HG03439 (cell line): Measurements from ENCODE around the gene VSIG1.

Experiments
- ATAC-seq: cut with Tn5 transposase; IDR thresholded peaks from one replicate; pipeline ENCODE4 v1.9.1; 2021; ENCODE audit warnings: mild to moderate bottlenecking, moderate library complexity; ENCODE audit not compliant: unreplicated experiment

The VSIG1 gene

DNA sequence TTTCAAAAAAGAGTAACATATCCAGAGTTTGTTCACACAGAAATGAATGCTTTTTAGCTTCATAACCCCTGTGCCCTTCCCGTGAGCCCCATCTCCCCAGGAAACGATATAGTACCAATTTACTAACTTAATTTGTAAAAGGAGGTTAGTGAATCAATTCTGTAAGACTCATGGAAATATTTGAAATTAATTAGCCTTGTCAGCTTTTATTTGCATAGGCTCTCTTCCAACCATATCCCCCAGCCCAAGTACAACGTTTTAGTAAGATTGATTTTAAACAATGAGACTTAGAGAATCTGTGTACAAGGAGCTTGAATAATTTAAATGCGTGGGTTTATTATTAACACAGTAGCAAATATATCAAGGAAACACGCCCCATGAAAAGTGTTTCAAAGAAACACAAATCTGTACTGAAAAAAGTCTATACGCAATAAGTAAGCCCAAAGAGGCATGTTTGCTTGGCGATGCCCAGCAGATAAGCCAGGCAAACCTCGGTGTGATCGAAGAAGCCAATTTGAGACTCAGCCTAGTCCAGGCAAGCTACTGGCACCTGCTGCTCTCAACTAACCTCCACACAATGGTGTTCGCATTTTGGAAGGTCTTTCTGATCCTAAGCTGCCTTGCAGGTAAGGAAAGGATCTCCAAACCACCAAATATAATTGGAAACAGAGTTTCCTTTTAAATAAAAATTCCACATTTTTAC lies at the start of gene VSIG1:
Gene VSIG1, plus strand, starts transcription at position 512 of the 703 bp plus-strand sequence. Its CDS starts 66 bp downstream, at position 578.
- ATAC-seq: no peak

- no peak for ATAC-seq
Measured at GRCh38 chrX:107996124-107996523, 48.7 kb upstream of the VSIG1 start.

DNA sequence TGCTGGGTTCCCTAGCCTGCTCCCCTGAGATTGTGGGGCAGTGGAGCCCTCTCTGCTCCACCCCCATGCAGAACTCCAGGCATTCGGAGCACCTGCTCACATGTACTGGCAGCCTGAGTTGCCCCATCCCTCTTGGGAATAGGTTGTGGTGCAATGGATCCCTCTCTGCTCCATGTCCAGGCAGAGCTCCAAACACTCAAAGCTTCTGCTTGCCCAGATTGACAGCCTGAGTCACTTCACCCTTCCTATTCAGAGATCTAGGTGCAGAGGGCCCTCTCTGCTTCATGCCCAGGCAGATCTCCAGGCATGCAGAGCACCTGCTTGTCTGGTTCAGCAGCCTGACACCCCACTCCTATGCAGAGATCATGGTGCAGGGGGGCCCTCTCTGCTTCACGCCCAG lies 44.1 kb upstream of the VSIG1 start:
- ATAC-seq: no peak

DNA sequence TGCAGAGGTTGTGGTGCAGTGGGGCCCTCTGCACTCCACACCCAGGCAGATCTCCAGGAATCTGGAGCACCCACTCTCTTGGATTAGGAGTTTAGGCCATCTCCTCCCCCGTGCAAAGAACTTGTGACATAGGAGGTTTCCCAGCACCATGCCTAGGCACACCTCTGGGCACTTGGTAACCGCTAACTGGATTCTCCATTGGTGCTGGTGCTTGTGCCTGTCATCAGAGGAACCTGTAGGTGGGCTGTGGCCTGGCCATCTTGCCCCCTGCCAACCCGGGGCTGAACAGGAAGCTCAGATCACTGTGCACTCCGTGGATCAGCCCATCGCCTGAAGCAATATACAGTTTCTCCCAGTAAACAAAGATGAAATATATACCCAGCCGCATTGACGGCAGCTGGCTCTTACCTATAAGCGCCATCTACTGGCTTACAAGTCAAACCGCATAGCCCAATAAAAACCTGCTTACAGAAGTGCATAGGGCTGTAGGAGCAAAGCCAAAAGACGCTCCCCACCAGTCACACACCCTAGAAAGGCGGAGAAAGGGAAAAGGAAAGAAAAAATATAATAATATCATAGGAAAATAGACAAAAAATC lies 43.5 kb upstream of the VSIG1 start:
- peak; percentile 81 for ATAC-seq

DNA sequence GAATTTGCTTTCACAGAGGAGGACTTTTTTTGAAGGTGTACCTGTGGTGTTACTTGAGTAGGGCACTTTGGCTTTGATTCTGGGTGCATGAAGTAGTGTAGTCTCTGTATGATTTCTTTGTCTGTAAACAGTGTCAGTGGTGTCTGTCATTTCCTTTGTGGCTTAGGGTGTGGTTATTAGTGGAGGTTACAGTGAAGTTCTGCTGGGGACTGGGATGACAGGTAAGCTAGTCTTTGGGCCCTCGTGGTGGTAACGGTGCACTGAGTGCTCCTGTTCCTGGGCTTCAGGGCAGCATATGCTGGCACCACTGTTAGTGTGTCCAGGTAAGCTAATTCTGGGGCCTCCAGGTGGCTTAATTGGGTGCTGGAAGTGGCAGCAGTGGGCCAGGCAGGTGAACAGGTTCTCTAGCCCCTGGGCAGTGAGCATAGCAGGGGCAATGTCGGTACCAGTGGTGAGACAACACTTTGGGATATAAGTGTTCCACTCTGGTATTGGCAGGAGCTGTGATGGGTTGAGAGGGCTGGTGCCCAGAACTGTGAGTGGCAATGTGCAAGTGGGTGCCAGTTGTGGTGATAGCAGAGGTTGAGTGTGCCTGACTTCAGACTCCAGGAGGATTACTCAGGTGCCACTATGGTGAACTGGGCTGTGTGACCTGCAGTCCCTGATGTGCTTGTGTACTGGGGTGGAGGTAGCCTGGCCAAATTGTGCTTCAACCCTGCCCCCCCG lies 26.0 kb upstream of the VSIG1 start:
- no peak for ATAC-seq

GRCh38 chrX:108019382-108019875 lies 25.4 kb upstream of the VSIG1 start:
- ATAC-seq: no peak

DNA sequence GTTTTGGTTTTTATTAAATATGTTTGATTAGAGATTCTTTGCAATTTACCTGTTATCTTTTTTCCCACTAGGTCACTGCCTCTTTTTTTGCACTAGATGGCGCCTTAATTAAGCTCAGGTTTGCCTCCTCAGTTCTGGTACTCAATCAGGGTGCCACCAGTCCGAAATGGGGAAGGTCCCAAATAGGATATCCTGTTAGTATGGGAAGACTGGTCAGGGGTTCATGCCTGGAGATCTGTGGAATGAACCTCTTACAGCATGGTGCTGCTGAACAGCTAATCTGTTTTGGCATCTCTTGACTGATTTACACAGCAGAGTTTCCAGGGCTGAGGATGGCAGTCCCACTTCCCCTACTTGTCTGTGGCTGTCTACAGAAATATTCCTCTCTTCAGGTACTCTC lies 24.2 kb upstream of the VSIG1 start:
- no peak for ATAC-seq

DNA sequence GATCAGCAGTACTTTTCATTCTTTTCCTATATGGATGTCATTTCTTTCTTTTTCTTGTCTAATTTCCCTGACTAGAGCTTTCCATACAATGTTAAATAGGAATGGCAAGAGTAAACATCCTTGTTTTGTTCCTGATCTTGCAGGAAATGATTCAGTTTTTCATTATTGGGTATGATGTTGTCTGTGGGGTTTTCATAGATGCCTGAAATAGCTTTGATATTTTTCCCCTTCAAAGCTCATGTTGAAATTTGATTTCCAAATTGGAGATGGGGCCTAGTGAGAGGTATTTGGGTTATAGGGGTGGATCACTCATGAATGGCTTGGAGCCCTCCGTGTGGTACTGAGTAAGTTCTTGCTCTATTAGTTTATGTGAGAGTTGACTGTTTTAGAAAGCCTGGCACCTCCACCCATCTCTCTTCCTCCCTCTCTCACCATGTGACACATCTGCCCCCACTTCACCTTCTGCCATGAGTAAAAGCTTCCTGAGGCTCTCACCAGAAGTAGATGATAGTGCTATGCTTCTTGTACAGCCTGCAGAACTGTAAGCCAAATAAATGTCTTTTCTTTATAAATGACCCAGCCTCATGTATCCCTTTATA lies 22.3 kb upstream of the VSIG1 start:
- no peak for ATAC-seq

DNA sequence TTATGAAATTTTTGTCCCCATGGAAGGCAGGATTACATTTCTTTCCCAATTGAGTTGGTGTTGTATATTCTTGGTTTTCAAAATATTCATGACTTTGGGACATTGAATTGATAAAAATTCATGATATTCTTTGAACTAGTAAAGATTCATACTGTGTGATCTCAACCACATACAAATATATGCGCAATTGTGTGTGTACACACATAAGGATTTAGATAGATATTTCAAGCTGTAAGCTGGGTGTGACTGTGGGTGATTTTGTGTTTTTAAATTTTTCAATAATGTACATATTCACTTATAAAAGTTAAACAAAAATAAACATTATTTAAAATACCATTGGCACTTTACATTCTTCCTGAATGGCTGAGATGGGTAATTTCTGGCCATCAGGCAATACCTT lies 19.5 kb upstream of the VSIG1 start:
- no peak for ATAC-seq

GRCh38 chrX:108025954-108026600 lies 18.8 kb upstream of the VSIG1 start:
- no peak for ATAC-seq

GRCh38 chrX:108028854-108029253 lies 16.0 kb upstream of the VSIG1 start:
- no peak for ATAC-seq

DNA sequence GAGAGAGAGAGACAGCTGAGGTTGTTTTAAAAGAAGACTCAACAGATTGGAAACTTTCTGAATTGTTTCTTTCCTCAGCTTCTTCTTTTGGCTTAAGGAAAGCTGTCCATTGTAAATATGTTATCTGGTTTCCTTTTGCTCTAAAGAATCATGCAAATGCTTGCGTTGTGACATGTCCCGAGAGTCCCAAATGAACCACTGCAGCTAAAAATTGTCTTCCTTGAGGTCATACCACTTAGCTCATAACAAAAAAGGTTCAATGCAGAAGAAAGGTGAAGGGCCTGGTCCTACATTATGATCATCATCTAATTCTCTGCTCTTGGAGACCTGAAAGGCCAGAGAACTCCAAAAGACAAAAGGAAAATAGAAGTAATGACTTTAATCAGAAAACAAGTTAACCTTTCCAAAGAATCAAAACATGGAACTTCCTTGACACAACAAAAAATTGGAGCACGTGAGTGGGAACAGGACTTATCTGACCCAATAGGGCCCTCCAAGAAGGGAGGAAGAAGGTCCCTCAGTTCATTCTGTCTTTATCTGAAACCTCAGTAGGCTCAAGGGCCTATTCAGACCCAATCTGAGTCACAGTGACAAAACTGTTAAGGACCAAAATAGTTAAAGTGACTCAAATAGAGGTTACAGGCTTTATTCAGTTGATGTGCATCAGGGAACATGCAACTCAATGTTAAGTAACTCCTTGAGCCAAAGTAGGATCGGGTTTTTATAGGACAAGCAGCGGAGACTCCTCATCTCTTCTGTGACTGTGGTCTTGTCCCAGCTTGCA lies 14.7 kb upstream of the VSIG1 start:
- peak; percentile 82 for ATAC-seq

DNA sequence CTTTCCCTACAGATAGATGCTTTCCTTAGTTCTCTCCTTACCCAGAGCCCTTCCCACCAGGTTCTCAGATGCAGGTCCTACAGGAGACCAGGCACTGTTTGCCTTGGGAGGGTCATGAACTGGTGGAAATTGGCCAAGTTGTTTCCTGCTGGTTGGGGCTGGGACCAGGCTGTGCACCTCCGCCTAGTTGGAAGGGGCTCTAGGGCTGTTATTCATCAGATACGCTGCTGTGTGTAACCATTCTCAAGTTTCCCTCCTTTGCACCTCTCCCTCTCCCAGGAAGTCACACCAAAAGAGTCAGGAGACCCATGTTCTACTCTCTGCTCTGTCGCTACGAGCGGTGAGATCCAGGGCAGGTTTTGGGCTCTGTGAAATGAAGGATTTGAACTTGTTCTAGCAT lies 11.9 kb upstream of the VSIG1 start:
- ATAC-seq: no peak

DNA sequence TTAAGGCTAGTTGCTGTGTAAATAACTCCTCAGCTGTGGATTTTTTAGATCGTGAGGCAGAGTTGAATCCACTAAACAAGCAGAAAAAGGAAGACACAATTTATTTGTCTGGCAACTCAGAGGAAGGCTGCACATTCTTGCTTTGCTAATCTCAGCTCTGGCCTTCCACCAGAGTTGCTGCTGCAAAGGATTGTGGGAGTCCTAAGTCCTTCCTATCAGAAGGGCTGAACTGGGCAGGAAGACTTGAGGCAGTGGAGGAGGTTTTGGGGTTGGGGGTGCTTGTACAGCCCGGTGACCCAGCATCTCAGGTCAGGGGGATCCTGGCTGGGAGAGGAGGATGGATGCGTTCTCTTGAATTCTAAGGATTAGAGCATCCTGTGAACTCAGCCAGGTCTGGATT lies 11.0 kb upstream of the VSIG1 start:
- ATAC-seq: no peak

DNA sequence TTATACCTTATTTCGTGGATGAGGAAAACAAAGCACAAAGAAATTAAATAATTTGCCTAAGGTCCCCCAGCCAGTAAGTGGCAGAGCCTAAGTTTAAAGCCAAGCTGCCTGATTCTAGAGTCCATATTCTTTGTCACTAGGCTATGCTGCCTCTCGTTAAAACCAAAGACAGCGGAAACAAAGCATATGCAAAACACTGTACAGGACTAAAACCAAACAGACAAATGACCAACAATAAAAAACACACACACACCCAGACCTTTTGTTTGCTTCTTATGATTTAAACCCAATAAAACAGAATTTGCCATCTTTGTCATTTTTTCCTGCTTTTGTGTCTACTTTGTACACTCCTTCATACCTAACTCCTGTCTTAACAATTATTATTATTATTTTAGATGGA lies 10.1 kb upstream of the VSIG1 start:
- no peak for ATAC-seq

DNA sequence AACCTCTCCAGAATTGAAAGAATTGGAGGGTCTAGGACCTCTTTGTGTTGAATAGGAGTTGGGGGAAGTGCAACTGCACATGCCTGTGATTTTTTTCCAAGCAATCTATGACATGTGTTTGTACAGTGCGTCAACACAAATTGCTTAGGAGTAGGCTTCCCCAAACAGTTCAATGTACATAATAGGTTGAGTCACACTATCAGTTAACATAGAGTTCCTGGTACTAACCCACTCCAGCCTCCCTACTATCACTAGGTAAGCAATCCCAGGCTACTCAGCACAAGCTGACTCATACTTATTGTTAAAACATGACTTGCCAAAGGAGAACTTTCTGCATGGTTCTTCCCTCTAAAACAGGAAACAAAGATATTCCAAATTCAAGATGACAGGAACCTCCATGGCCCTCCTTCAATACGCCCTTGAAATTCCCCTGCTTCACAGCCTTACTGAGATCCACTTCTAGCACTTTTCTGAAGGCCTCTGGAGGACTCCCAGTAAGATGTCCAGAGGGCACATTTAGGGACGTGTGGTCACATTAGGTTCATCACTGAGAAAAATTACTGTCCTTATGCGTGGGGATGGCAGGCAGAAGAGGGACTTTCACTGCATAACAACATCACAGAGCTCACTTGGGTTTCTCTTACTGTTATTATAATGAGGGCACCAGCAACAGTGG lies 8.4 kb upstream of the VSIG1 start:
- no peak for ATAC-seq

DNA sequence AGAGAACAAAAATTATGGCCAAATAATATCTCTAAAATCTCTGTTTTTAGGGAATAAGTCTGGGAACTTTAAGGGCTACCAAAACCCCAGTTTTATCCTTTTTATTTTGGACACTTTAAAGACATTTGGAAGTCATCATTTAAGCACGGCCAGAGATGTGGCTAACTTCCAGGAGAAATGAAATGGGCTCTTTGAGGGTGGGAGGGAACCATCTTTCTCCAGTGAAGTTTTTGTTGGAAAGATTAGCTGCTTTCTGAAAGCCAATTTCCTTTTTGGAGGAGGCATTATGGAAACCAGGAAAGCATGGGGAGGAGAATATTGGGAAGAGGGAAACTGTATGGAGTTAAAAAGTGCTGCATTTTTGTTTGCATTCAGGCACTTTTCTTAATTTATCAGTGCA lies 4.8 kb downstream of the VSIG1 start:
- ATAC-seq: no peak

DNA sequence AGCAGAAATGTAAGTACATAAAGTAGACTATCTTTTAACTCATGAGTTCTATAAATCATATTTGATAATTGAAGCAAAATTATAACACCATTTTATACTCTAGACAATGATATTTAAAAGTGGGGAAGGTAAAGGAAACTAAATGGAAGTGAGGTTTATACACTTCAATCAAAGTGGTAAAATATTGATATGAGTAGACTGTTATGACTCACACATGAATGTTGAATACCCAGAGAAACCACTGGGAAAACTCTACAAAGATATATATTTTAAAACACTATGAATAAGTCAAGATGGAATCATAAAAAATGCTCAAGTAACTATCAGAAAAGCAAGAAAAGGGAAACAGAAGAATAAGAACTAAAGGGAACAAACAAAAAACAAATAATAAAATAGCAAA lies 8.4 kb downstream of the VSIG1 start:
- ATAC-seq: no peak

GRCh38 chrX:108055546-108055945 lies 10.7 kb downstream of the VSIG1 start:
- ATAC-seq: no peak

- no peak for ATAC-seq
Measured at GRCh38 chrX:108059801-108060200, 14.9 kb downstream of the VSIG1 start.
